GM21717 (cell line): ENCODE data around the gene TNFRSF6B.

Source experiments
- ATAC-seq: cut with Tn5 transposase; IDR thresholded peaks from one replicate; pipeline ENCODE4 v1.9.1; 2021; ENCODE audit warnings: mild to moderate bottlenecking, moderate library complexity; ENCODE audit not compliant: unreplicated experiment

The TNFRSF6B gene

DNA sequence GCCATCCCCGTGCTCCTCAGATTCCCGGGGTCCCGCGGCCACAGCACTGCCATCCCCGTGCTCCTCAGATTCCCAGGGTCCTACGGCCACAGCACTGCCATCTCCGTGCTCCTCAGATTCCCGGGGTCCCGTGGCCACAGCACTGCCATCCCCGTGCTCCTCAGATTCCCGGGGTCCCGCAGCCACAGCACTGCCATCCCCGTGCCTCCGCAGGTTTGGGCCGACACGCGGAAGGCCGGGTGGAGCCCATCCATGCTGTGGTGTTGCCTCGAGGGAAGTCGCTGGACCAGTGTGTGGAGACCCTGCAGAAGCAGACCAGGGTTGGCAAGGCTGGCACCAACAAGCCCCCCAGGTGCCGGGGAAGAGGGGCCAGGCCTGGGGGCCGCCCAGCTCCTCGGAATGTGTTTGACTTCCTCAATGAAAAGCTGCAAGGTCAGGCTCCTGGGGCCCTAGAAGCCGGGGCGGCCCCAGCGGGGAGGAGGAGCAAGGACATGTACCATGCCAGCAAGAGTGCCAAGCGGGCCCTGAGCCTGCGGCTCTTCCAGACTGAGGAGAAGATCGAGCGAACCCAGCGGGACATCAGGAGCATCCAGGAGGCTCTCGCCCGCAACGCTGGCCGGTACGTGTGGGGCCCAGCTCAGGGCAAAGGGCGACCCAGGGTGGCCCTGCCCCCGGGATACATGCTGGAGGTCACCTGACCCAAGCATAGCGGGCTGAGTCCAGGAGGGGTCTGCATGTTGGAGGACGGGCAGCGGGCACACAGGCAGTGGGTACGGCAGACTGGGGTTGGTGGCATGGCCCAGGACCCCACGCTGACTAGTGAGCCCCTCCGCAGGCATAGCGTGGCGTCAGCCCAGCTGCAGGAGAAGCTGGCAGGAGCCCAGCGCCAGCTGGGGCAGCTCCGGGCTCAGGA lies 38.8 kb downstream of the TNFRSF6B start:
- ATAC-seq, result no peak

DNA sequence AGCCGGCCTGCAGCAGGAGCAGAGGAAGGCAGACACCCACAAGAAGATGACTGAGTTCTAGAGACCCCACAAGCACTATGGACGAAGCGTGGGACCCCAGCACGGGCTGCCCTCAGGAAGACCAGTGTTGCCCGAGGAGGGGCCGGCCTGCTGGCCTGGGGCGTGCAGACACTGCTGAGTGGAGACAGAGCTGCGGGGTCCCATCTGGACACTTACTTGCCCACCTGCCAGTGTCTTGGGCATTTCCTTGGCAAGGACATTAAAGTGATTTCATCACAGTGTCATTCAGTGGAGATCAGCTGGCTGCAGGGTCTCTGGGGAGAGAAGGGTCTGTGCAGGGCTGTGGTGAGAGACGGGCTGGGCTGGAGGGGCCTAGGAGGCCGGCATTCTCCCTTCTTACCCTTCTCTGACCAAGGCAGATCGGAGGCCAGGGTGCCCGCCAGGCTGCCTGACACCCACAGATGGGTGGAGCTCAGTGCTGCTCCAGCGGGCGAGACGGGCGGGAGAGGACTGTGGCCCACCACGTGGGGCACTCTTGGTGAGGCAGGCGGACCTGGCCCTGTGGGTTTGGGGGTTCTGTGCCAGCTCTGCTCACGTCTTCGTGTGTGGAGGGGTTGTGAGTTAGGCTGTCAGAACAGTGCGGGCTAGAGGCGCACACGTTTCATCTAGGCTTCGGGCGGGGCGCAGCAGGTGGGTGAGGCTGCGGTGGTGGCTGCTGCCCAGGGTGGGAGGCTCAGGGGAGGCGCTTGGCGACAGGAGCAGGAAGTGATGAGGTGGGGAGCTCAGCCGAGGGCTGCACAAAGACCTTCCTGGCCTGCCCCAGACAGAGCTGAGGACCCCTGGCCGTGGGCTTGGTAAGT lies 39.6 kb downstream of the TNFRSF6B start, which contains the start of gene LIME1:
TSS of gene LIME1 (plus strand) at position 806 of the 860 bp plus-strand sequence. CDS start 886 bp downstream, outside the sequence.
- no peak for ATAC-seq

DNA sequence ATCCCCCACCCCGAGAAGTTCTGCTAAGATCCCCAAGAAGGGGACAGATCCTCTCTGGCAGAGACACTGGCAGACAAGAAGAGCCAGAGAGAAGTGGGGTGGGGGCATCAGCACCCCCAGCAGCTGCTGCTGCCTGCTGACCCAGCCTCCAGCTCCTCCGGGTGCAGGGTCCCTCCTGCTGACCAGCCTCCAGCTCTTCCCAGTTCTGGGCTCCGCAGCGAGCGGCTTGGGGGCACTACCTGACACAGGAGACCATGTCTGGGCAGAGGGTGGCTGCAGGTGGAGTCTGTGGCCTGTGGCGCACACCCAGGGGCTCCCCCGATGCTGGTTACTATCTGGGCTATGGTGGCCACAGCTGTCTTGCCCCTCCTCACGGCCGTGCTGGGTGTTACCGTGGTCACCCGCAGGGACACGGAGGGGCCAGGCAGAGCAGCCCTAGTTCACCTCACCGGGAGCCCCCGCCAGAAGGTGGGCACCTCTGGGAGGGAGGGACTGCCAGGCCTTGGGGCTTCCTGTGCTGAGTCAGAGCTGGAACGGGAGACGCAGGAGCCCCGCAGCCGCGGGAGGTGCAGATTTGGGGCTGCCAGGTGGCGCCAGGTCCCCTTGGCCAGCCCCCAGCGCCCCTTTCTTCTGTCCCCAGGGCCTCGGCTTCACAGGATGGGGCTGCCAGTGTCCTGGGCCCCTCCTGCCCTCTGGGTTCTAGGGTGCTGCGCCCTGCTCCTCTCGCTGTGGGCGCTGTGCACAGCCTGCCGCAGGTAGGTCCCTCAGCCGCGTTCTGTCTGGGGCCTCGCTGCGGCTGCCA lies 40.6 kb downstream of the TNFRSF6B start:
- ATAC-seq, result no peak

DNA sequence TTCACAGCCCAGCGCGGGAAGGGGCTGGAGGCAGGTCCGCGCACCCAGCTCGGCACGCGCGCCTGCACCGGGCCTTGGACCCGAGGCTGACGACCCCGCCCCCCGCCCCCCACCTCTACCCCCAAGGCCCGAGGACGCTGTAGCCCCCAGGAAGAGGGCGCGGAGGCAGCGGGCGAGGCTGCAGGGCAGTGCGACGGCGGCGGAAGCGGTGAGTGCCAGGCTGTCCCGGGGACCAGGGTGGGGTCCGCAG lies 41.2 kb downstream of the TNFRSF6B start:
- ATAC-seq, result no peak

DNA sequence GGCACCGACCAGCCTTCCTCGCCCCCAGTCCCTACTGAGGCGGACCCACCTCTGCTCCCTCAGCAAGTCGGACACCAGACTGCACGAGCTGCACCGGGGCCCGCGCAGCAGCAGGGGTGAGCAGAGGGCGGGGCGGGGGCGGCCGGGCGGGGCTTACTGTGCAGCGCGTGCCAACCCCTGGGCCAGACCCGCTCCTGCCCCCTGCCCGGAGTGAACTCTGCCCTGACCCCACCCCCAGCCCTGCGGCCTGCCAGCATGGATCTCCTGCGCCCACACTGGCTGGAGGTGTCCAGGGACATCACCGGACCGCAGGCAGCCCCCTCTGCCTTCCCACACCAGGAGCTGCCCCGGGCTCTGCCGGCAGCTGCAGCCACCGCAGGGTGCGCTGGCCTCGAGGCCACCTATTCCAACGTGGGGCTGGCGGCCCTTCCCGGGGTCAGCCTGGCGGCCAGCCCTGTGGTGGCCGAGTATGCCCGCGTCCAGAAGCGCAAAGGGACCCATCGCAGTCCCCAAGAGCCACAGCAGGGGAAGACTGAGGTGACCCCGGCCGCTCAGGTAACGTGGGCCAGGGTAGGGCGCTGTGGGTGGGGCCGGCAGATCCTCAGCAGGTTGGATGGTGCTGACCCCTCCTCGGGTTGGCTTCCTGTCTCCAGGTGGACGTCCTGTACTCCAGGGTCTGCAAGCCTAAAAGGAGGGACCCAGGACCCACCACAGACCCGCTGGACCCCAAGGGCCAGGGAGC lies 41.7 kb downstream of the TNFRSF6B start:
- ATAC-seq, result no peak

DNA sequence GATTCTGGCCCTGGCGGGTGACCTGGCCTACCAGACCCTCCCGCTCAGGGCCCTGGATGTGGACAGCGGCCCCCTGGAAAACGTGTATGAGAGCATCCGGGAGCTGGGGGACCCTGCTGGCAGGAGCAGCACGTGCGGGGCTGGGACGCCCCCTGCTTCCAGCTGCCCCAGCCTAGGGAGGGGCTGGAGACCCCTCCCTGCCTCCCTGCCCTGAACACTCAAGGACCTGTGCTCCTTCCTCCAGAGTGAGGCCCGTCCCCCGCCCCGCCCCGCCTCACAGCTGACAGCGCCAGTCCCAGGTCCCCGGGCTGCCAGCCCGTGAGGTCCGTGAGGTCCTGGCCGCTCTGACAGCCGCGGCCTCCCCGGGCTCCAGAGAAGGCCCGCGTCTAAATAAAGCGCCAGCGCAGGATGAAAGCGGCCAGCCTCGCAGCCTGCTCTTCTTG lies 42.3 kb downstream of the TNFRSF6B start:
- no peak for ATAC-seq

DNA sequence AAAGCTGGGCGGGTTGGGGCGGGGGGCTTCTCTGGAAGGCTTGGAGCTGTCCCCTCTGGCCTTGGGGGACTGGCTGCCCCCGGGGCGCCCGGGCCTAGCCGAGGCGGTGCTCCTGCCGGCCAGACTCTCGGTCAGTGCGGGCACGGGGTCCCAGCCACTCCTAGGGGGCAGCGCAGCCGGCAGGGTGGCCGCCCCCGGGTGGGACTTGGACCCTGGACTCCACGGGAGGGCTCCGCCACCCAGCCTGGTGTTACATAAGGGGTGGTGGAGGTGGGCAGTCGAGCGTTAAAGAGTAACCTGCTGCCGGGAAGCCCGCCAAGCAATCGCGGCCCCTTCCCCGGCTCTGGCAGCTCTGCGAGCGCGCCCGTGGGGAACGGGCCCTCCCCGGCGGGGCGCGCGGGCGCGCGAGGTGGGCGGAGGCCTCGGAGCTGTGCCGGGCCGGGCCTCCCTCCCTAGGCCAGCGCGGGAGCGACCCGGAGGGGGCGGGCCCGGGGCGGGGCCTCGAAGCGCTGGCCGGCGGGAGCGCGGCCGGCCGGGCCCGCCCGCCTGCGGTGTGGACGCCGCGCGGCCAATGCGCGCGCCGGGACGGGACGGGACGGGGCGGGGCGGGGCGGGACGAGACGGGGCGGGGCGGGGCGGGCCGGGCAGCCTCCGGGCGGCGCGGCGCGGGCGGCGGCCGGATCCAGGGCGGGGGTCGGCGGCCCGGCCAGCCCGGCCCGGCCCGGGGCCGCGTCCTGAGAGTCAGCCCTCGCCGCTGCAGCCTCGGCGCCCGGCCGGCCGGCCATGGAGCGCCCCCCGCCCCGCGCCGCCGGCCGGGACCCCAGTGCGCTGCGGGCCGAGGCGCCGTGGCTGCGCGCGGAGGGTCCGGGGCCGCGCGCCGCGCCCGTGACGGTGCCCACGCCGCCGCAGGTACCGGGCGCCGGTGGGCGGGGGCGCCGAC lies 42.9 kb downstream of the TNFRSF6B start, which contains the start of gene SLC2A4RG:
TSS of gene SLC2A4RG (plus strand) at position 647 of the 940 bp plus-strand sequence. CDS start at position 784, 137 bp downstream.
- ATAC-seq, result peak; percentile 30

DNA sequence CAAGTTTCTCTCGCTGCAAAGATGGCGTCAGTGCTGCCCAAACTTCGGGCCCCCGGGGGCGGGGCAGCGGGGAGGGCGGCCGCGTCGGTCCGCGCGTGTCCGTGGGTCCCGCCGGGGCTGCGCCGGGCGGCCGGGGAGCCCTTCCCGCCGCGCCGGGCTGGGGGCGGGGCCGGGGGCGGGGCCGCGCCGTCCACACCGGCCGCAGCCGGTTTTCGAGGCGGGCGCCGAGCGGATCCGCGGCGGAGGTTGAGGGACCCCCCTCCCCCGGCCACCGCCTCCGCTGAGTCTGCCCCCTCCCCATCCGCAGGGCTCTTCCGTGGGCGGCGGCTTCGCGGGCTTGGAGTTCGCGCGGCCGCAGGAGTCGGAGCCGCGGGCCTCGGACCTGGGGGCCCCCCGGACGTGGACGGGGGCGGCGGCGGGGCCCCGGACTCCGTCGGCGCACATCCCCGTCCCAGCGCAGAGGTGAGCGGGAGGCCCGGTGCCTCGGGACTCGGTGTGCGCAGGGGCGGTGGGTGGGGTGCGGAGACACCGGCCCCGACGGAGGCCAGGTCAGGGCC lies 43.7 kb downstream of the TNFRSF6B start:
- ATAC-seq, result no peak

DNA sequence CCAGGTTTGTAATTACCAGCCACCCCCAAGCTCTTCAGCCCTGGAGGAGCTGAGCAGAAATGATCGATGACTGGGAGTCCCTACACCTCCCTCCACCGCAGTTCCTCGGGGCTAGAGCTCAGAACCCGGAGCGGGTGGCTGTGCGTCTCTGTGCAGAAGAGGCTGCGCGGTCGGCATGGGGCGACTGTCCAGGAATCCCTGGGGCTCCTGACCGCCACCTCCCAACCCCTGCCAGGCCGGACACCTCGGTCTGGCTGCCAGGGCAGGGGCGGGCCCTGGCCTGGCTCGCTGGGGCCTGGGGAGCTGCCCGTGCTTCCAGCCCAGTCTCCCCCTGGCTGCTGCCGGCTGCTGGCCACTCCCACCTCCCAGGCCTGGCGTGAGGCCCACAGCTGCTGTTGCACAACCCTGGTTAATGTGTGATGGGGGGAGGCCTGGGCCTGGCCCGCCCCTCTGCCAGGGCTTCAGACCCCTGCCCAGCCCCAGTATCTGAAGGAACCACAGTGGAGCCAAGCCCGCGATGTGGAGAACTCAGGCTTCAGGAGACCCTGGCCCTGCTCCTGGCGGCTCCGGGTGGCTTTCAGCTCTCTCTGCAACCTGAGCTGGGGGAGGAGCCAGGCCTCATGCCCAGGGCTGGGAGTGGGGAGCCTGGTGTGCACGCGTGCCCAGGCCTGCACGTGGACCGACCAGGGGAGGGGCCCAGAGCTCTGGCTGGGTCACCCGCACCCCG lies 44.3 kb downstream of the TNFRSF6B start:
- ATAC-seq, result no peak

DNA sequence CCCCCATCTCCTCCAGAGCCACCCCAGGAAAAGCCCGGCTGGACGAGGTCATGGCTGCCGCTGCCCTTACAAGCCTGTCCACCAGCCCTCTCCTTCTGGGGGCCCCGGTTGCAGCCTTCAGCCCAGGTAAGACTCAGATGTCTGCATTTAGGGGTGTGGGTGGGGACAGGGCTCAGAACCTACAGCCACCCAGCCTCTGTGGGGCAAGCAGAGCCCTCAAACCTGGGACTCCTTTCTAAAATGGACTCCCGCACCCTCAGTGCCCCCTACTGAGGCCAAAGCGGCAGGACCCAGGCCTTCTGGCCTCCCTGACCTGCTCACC lies 44.9 kb downstream of the TNFRSF6B start:
- no peak for ATAC-seq

DNA sequence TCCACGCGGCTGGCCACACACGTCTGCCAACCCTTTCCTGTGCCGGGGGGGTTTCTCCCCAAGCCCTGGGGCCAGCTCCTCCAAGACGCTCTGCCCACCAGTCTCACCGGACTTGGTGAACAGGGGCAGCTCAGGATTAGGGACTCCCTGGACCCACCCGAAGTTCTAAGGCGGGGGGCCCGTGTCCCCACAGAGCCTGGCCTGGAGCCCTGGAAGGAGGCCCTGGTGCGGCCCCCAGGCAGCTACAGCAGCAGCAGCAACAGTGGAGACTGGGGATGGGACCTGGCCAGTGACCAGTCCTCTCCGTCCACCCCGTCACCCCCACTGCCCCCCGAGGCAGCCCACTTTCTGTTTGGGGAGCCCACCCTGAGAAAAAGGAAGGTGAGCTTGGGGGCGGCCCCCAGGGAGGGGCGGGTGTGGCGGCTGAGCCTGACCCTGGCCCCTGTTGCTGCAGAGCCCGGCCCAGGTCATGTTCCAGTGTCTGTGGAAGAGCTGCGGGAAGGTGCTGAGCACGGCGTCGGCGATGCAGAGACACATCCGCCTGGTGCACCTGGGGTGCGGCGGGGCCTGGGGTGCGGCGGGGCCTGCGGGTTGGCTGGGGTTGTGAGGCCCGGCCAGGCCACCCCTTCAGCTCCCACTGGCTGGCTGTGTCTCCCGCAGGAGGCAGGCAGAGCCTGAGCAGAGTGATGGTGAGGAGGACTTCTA lies 45.4 kb downstream of the TNFRSF6B start:
- ATAC-seq, result no peak

DNA sequence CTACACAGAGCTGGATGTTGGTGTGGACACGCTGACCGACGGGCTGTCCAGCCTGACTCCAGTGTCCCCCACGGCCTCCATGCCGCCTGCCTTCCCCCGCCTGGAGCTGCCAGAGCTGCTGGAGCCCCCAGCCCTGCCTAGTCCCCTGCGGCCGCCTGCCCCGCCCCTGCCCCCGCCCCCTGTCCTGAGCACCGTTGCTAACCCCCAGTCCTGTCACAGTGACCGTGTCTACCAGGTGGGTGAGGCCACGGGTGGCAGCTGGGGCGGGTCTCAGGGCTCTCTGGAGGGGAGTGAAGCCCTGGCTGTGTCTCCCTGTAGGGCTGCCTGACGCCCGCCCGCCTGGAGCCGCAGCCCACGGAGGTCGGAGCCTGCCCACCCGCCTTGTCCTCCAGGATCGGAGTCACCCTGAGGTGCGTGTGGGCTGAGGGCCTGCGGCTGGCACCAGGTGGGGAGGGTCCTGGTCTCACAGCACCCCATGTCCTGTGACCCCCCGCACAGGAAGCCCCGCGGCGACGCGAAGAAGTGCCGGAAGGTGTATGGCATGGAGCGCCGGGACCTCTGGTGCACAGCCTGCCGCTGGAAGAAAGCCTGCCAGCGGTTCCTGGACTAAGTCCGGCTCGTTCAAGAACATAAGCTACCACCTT lies 46.1 kb downstream of the TNFRSF6B start:
- ATAC-seq, result no peak

DNA sequence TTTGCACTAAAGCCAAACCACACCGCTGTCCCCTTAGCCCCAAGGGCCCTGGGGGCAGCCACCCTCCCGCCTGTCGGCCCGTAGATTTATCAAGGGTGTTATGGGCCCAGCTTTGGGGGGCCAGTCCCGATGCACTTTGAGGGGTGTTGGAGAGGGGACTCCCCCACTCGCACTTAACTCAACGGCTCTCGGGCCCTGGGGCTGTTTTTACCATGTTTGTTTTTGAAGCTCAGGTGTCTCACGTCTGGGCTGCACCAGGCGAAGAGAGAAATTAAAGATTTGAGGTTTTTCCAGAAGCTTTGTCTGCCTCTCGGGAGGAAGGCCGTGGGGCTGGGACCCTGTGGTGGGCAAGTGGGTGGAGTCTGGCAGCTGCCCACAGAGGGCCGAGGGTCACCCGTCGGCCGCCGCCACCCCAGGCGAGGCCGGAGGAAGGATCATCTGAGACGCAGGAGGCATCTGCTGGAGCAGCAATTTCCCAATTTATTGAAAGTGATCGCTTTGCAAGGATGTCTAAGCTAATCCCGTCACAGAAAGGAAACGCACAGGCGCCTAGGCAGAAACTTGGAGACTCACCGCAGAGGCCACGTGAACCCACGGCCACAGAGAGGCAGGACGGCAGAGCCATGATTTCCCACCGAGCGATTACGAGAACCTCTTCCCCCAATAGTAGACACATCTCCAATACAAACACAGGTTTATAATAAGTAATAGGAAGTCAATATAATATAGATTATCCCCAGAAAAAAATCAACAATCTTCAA lies 46.9 kb downstream of the TNFRSF6B start:
- ATAC-seq, result no peak

DNA sequence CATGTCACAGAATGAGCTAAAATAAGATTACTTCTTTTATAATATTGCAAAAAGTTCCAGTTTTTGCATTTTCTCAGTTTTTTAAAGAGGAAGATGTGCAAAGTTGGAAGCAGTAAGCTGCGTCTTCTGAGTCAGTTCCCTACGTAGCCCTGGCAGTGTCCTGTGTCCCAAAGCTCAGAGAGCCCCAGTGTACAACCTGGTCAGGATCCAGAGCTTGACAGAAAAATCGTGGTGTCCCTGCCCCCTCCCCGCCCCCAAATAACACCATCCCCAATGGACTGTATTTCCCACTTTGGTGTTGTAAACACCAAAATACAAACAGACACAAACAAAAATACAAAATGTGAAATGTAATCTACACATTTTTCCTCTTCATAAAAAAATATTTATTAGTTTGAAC lies 47.7 kb downstream of the TNFRSF6B start:
- ATAC-seq, result no peak

DNA sequence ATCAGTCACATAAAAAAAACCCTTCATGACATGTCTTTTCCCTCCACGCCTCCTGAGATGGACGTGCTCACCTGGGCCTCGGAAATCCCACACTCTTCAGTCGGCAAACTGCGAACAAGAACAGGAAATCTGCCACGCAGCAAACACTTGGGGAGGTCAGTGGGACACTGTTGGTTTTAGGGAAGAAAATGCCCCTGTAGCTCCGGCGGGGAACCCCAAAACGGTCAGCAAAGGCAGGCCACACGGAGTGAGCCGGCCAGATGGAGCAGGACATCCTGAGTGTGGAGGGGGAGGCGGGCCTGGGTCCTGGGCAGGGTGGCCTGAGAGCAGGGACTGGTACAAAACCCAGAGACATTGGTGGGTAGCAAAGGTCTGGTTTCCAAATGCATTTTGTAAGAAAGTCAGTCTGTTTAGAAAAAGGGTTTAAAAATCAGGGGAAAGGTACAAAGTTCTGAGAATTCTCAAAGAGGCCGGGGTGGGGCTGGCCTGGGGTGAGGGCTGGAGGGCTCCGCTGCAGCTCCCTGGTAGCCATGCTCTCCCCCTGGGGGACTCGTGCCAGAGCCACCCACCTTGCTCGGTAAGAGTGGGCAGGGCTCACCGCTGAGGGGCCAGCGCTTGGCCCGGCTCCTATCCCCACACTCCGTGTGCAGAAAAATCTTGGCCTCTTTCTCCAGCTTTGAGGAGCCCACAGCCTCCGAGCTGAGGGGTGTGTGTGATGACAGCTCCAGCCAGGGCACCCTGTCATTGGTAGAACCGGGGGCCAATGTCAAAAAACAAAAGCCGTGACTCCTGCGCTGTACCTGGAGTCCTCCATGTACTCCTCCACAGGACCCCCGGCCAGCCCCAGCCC lies 48.3 kb downstream of the TNFRSF6B start:
- ATAC-seq, result no peak

DNA sequence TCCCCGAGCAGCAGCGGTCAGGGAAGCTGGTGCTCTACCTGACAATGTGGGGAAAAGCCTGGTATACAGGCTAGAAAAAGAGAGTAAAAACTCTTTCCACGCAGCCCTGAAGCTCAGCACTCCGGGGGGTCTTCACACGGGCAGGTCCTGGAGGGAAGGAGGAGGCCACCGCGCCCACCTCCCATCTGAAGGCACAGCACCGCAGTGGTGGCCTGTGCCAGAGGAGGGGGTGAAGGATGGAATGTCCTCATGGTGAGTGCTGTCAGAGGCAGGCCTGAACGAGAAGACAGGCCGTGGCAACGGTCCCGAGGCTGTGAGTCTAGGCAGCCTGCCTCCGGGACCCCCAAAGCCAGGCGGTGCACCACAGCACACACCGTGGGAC lies 49.0 kb downstream of the TNFRSF6B start:
- no peak for ATAC-seq
